Ishikawa (cell line): ENCODE results near the gene KLHL26.

Source experiments
- CEBPB ChIP-seq: IDR thresholded peaks from 2 replicates; pipeline ENCODE4 v1.6.1; 2012
- CREB1 ChIP-seq: IDR thresholded peaks from 2 replicates; pipeline ENCODE4 v1.6.1; 2012; ENCODE audit warnings: low read depth
- EP300 ChIP-seq: IDR thresholded peaks from 2 replicates; pipeline ENCODE4 v1.6.1; 2012; ENCODE audit warnings: borderline replicate concordance
- FOXM1 ChIP-seq: IDR thresholded peaks from 2 replicates; pipeline ENCODE4 v1.6.1; 2012; ENCODE audit warnings: low read depth, borderline replicate concordance
- MAX ChIP-seq: IDR thresholded peaks from 2 replicates; pipeline ENCODE4 v1.6.1; 2012
- NFIC ChIP-seq: IDR thresholded peaks from 2 replicates; pipeline ENCODE4 v1.6.1; 2012
- RAD21 ChIP-seq: IDR thresholded peaks from 2 replicates; pipeline ENCODE4 v1.6.1; 2012; ENCODE audit warnings: low read depth
- REST ChIP-seq: IDR thresholded peaks from 2 replicates; pipeline ENCODE4 v1.6.1; 2012; ENCODE audit warnings: low read depth, mild to moderate bottlenecking
- YY1 ChIP-seq: IDR thresholded peaks from 2 replicates; pipeline ENCODE4 v1.6.1; 2012; ENCODE audit warnings: low read depth

GRCh38 chr19:18607226-18608101, 29.4 kb upstream of the KLHL26 start:
- TF ChIP-seq CREB1: no peak
- TF ChIP-seq YY1: no peak
- TF ChIP-seq NFIC: no peak
- TF ChIP-seq REST: no peak
- no peak for TF ChIP-seq FOXM1
- TF ChIP-seq MAX: no peak
- TF ChIP-seq RAD21: no peak
- TF ChIP-seq CEBPB: no peak
- no peak for TF ChIP-seq EP300
